GM12878 (cell line): Measurements from ENCODE around the gene ISCU. TPM values are rescaled to one million over a fixed set of nuclear protein-coding genes. Genes with fewer than 3 reads are reported as not detected.
A peak's percentile ranks its signal among the peaks of the same experiment; 100 is the strongest.

Experiments used
- BMI1 ChIP-seq: fragments of 450-650 bp; IDR thresholded peaks from 2 replicates; pipeline ENCODE4 v1.6.1; 2016; ENCODE audit warnings: mild to moderate bottlenecking, moderate library complexity, borderline replicate concordance
- GATAD2B ChIP-seq: fragments of 450-650 bp; conservative IDR thresholded peaks from 2 replicates; pipeline ENCODE4 v1.6.1; 2017; ENCODE audit warnings: low read depth, mild to moderate bottlenecking, moderate library complexity
- HCFC1 ChIP-seq: fragments of 150-350 bp; IDR thresholded peaks from 2 replicates; pipeline ENCODE4 v1.6.1; 2014; ENCODE audit warnings: low read length
- HDAC6 ChIP-seq: fragments of 200-600 bp; sonication (generic); IDR thresholded peaks from one replicate; pipeline ENCODE4 v1.8.0; 2017; ENCODE audit warnings: antibody characterized with exemption; ENCODE audit not compliant: unreplicated experiment
- IRF4 ChIP-seq: IDR thresholded peaks from 2 replicates; pipeline ENCODE4 v1.6.1; 2011; ENCODE audit warnings: low read depth, low read length
- MTA2 ChIP-seq: fragments of 450-650 bp; IDR thresholded peaks from 2 replicates; pipeline ENCODE4 v1.6.1; 2016; ENCODE audit warnings: low read depth, mild to moderate bottlenecking, moderate library complexity
- NR2C2 ChIP-seq: IDR thresholded peaks from 2 replicates; pipeline ENCODE4 v1.6.1; 2011; ENCODE audit warnings: borderline replicate concordance, low read depth; ENCODE audit not compliant: control insufficient read depth, insufficient read length
- POLR2AphosphoS2 ChIP-seq: IDR thresholded peaks from 2 replicates; pipeline ENCODE4 v1.6.1; 2011; ENCODE audit warnings: low read depth, mild to moderate bottlenecking, low read length, improper control_type of control experiment, moderate library complexity
- POLR2AphosphoS5 ChIP-seq: IDR thresholded peaks from 2 replicates; pipeline ENCODE4 v1.6.1; 2011; ENCODE audit warnings: mild to moderate bottlenecking, low read length, inconsistent platforms
- SPI1 ChIP-seq: IDR thresholded peaks from 2 replicates; pipeline ENCODE4 v1.6.1; 2011; ENCODE audit warnings: low read depth, mild to moderate bottlenecking, low read length, moderate library complexity, borderline replicate concordance; ENCODE audit not compliant: insufficient read depth
- TBL1XR1 ChIP-seq: IDR thresholded peaks from 2 replicates; pipeline ENCODE4 v1.6.1; 2012; ENCODE audit warnings: low read depth, low read length, improper control_type of control experiment
- TCF3 ChIP-seq: IDR thresholded peaks from 2 replicates; pipeline ENCODE4 v1.6.1; 2012; ENCODE audit warnings: low read depth, mild to moderate bottlenecking, low read length, borderline replicate concordance; ENCODE audit not compliant: insufficient read depth
- YBX1 ChIP-seq: fragments of 450-650 bp; IDR thresholded peaks from 2 replicates; pipeline ENCODE4 v1.6.1; 2016; ENCODE audit warnings: antibody characterized with exemption
- ZNF384 ChIP-seq: IDR thresholded peaks from 2 replicates; pipeline ENCODE4 v1.6.1; 2012; ENCODE audit warnings: low read depth, mild to moderate bottlenecking, low read length, improper control_type of control experiment, borderline replicate concordance
- polyA plus RNA-seq, 11 experiments: library from polyadenylated mRNA; depleted of rRNA in 4 of 11; unstranded in 6 of 11; stranded (reverse) in 5 of 11; fragments of >200 nt; fragmentation: Nextera tagmentation in 4 of 11; fragmentation: Illumina TruSeq in 1 of 11; extraction: Ambion mirVana in 4 of 11; extraction: Trizol in 1 of 11; gene quantifications; 1 replicate in 1 of 11; 2 replicates in 10 of 11; pipeline versions ENCODE4 v1.2.1 to v1.2.3, GENCODE V29; 2011 to 2016; ENCODE audit warnings: inconsistent platforms in 2 of 11, missing spikeins in 2 of 11, low read depth in 1 of 11
- total RNA-seq, 4 experiments: library from RNA; depleted of rRNA in 3 of 4; stranded (reverse); fragments of >200 nt in 3 of 4; fragmentation: Illumina TruSeq in 1 of 4; extraction: Trizol in 1 of 4; gene quantifications; 2 replicates each; pipeline versions ENCODE4 v1.2.1 to v1.2.3, GENCODE V29; 2013 to 2021
- TF ChIP-seq, protein P1 (sequence below): fragments of 450-650 bp; IDR thresholded peaks from 2 replicates; pipeline ENCODE4 v1.6.1; 2017; ENCODE audit warnings: mild to moderate bottlenecking, low read depth, inconsistent platforms; ENCODE audit not compliant: poor library complexity, severe bottlenecking
- TF ChIP-seq, protein P2 (sequence below): IDR thresholded peaks from 2 replicates; pipeline ENCODE4 v1.6.1; 2011; ENCODE audit warnings: mild to moderate bottlenecking, low read depth, low read length, moderate library complexity; ENCODE audit not compliant: insufficient replicate concordance
- TF ChIP-seq, protein P3 (sequence below): fragments of 450-650 bp; IDR thresholded peaks from 2 replicates; pipeline ENCODE4 v1.6.1; 2016; ENCODE audit warnings: mild to moderate bottlenecking
- TF ChIP-seq, protein P4 (sequence below): IDR thresholded peaks from 2 replicates; pipeline ENCODE4 v1.6.1; 2011; ENCODE audit warnings: borderline replicate concordance, low read depth, mild to moderate bottlenecking, moderate library complexity, mixed read lengths, low read length; ENCODE audit not compliant: insufficient read depth; ENCODE audit errors: extremely low read length
- TF ChIP-seq, protein P5 (sequence below): fragments of 450-650 bp; IDR thresholded peaks from 2 replicates; pipeline ENCODE4 v1.6.1; 2018; ENCODE audit warnings: borderline replicate concordance, mild to moderate bottlenecking; ENCODE audit not compliant: partially characterized antibody
- TF ChIP-seq, protein P6 (sequence below): IDR thresholded peaks from 2 replicates; pipeline ENCODE4 v1.6.1; 2011; ENCODE audit warnings: low read depth, mild to moderate bottlenecking, low read length, moderate library complexity, borderline replicate concordance; ENCODE audit errors: extremely low read depth

The ISCU gene
- total and polyA plus RNA-seq, 10 of the 15 experiments (the other 5 are each of a cell fraction or from before 2014, with no cell fraction given) = 32.8 to 260 (median 127) TPM

DNA sequence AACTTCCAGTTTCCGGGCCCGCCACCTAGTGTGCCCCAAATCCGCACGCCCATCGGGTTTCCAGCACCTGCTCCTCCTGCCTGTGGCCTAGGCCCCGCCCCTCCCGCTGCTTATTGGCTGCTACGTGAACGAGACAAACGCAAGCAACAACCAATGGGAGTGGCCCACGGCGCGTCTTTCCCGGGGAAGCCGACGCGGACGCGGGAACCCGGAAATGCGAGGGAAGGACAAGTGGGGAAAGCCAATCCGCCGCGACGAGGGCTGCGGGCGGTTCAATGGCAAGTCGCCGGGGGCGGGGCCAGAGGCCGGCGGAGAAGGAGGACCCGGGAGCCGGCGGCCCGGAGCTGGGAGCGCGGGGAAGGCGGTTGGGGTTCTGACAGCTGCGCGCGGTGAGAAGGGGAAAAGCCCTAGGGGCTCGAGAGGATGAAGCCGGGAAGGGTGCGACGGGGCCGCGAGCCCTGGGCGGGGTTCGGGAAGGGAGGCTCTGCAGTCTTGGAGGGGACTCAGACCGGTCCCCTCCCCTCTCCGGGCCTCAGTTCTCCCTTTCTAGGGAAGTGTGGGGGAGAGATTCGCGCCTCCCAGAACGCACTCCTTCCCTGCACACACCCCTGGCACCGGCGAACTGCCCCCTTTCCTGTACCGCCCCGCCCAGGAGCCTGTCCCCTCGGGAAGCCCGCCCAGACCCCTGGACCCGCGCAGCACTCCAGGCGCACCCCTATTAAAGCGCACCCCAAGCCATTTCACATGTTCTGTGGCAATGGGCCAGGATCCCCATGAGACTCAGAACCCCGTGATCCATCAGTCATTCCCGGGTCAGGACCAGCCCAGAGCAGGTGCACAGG lies 47.2 kb upstream of the ISCU start, which contains the start of gene FICD (continued):
- TF ChIP-seq, protein P1, sequence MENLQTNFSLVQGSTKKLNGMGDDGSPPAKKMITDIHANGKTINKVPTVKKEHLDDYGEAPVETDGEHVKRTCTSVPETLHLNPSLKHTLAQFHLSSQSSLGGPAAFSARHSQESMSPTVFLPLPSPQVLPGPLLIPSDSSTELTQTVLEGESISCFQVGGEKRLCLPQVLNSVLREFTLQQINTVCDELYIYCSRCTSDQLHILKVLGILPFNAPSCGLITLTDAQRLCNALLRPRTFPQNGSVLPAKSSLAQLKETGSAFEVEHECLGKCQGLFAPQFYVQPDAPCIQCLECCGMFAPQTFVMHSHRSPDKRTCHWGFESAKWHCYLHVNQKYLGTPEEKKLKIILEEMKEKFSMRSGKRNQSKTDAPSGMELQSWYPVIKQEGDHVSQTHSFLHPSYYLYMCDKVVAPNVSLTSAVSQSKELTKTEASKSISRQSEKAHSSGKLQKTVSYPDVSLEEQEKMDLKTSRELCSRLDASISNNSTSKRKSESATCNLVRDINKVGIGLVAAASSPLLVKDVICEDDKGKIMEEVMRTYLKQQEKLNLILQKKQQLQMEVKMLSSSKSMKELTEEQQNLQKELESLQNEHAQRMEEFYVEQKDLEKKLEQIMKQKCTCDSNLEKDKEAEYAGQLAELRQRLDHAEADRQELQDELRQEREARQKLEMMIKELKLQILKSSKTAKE = no peak
- TF ChIP-seq ZNF384 (no peak), HCFC1 (peak; percentile 44), POLR2AphosphoS5 (peak; percentile 68), YBX1 (no peak), POLR2AphosphoS2 (no peak), TBL1XR1 (no peak), SPI1 (no peak), GATAD2B (peak; percentile 71), NR2C2 (no peak), TCF3 (no peak), IRF4 (no peak), BMI1 (no peak), HDAC6 (no peak), MTA2 (no peak)
- TF ChIP-seq, protein P2, sequence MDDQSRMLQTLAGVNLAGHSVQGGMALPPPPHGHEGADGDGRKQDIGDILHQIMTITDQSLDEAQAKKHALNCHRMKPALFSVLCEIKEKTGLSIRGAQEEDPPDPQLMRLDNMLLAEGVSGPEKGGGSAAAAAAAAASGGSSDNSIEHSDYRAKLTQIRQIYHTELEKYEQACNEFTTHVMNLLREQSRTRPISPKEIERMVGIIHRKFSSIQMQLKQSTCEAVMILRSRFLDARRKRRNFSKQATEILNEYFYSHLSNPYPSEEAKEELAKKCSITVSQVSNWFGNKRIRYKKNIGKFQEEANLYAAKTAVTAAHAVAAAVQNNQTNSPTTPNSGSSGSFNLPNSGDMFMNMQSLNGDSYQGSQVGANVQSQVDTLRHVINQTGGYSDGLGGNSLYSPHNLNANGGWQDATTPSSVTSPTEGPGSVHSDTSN = peak; percentile 96
- TF ChIP-seq, protein P3, sequence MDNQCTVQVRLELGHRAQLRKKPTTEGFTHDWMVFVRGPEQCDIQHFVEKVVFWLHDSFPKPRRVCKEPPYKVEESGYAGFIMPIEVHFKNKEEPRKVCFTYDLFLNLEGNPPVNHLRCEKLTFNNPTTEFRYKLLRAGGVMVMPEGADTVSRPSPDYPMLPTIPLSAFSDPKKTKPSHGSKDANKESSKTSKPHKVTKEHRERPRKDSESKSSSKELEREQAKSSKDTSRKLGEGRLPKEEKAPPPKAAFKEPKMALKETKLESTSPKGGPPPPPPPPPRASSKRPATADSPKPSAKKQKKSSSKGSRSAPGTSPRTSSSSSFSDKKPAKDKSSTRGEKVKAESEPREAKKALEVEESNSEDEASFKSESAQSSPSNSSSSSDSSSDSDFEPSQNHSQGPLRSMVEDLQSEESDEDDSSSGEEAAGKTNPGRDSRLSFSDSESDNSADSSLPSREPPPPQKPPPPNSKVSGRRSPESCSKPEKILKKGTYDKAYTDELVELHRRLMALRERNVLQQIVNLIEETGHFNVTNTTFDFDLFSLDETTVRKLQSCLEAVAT = no peak
- TF ChIP-seq, protein P4, sequence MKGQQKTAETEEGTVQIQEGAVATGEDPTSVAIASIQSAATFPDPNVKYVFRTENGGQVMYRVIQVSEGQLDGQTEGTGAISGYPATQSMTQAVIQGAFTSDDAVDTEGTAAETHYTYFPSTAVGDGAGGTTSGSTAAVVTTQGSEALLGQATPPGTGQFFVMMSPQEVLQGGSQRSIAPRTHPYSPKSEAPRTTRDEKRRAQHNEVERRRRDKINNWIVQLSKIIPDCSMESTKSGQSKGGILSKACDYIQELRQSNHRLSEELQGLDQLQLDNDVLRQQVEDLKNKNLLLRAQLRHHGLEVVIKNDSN = no peak
- TF ChIP-seq, protein P5, sequence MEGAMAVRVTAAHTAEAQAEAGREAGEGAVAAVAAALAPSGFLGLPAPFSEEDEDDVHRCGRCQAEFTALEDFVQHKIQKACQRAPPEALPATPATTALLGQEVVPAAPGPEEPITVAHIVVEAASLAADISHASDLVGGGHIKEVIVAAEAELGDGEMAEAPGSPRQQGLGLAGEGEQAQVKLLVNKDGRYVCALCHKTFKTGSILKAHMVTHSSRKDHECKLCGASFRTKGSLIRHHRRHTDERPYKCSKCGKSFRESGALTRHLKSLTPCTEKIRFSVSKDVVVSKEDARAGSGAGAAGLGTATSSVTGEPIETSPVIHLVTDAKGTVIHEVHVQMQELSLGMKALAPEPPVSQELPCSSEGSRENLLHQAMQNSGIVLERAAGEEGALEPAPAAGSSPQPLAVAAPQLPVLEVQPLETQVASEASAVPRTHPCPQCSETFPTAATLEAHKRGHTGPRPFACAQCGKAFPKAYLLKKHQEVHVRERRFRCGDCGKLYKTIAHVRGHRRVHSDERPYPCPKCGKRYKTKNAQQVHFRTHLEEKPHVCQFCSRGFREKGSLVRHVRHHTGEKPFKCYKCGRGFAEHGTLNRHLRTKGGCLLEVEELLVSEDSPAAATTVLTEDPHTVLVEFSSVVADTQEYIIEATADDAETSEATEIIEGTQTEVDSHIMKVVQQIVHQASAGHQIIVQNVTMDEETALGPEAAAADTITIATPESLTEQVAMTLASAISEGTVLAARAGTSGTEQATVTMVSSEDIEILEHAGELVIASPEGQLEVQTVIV = peak; percentile 95
- TF ChIP-seq, protein P6, sequence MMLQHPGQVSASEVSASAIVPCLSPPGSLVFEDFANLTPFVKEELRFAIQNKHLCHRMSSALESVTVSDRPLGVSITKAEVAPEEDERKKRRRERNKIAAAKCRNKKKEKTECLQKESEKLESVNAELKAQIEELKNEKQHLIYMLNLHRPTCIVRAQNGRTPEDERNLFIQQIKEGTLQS = no peak
